ENCODE data around the gene VASH2.

VASH2 gene

GRCh38 chr1:212977781-212978645 is 27.7 kb downstream of the VASH2 start:
- in situ Hi-C loops (cut with MboI; ENCODE audit: low sequenced_read_pairs), result loop anchor here (25.0 kb wide), 2 partner anchors 166 to 516 kb away; no protein-coding TSS in a partner anchor

- in situ Hi-C loops (cut with MboI; ENCODE audit: low sequenced_read_pairs), result loop anchor here (25.0 kb wide), 2 partner anchors 167 to 517 kb away; no protein-coding TSS in a partner anchor
These were observed 29.2 kb downstream of the VASH2 start for GRCh38 chr1:212979340-212980122.

GRCh38 chr1:212980123-212980785 is 29.9 kb downstream of the VASH2 start:
- in situ Hi-C loops (cut with MboI; ENCODE audit: low sequenced_read_pairs), result loop anchor here (25.0 kb wide), 2 partner anchors 168 to 518 kb away; no protein-coding TSS in a partner anchor

GRCh38 chr1:212981025-212981495 is 30.7 kb downstream of the VASH2 start:
- in situ Hi-C loops (cut with MboI; ENCODE audit: low sequenced_read_pairs), result loop anchor here (25.0 kb wide), 2 partner anchors 169 to 519 kb away; no protein-coding TSS in a partner anchor

GRCh38 chr1:212981571-212982328 is 31.4 kb downstream of the VASH2 start:
- in situ Hi-C loops (cut with MboI; ENCODE audit: low sequenced_read_pairs), result loop anchor here (25.0 kb wide), 2 partner anchors 169 to 519 kb away; no protein-coding TSS in a partner anchor

GRCh38 chr1:212982430-212983152 is 32.2 kb downstream of the VASH2 start:
- in situ Hi-C loops (cut with MboI; ENCODE audit: low sequenced_read_pairs), result loop anchor here (25.0 kb wide), 2 partner anchors 170 to 520 kb away; no protein-coding TSS in a partner anchor

- in situ Hi-C loops (cut with MboI; ENCODE audit: low sequenced_read_pairs), result loop anchor here (25.0 kb wide), 2 partner anchors 171 to 521 kb away; no protein-coding TSS in a partner anchor
These were observed 33.1 kb downstream of the VASH2 start for GRCh38 chr1:212983482-212983881.

- in situ Hi-C loops (cut with MboI; ENCODE audit: low sequenced_read_pairs), result loop anchor here (25.0 kb wide), 2 partner anchors 172 to 522 kb away; no protein-coding TSS in a partner anchor
These were observed 34.4 kb downstream of the VASH2 start for GRCh38 chr1:212984522-212985291.

- in situ Hi-C loops (cut with MboI; ENCODE audit: low sequenced_read_pairs), result loop anchor here (25.0 kb wide), 2 partner anchors 174 to 524 kb away; no protein-coding TSS in a partner anchor
These were observed 36.2 kb downstream of the VASH2 start for GRCh38 chr1:212986551-212986950.

- in situ Hi-C loops (cut with MboI; ENCODE audit: low sequenced_read_pairs), result loop anchor here (25.0 kb wide), 2 partner anchors 176 to 526 kb away; no protein-coding TSS in a partner anchor
These were observed 37.5 kb downstream of the VASH2 start for GRCh38 chr1:212987702-212988322.

- in situ Hi-C loops (cut with MboI; ENCODE audit: low sequenced_read_pairs), result loop anchor here (25.0 kb wide), 2 partner anchors 178 to 528 kb away; no protein-coding TSS in a partner anchor
These were observed 39.9 kb downstream of the VASH2 start for GRCh38 chr1:212990276-212990675.

- in situ Hi-C loops (cut with MboI; ENCODE audit: low sequenced_read_pairs), result loop anchor here (25.0 kb wide), 2 partner anchors 182 to 532 kb away; no protein-coding TSS in a partner anchor
These were observed 43.6 kb downstream of the VASH2 start for GRCh38 chr1:212993960-212994359.

- in situ Hi-C loops (cut with MboI; ENCODE audit: low sequenced_read_pairs), result loop anchor here (25.0 kb wide), 2 partner anchors 183 to 533 kb away; no protein-coding TSS in a partner anchor
These were observed 44.6 kb downstream of the VASH2 start for GRCh38 chr1:212994926-212995325.

- in situ Hi-C loops (cut with MboI; ENCODE audit: low sequenced_read_pairs), result no loop called here
These were observed 52.9 kb downstream of the VASH2 start for GRCh38 chr1:213003256-213003655.

GRCh38 chr1:213008564-213008963 is 58.2 kb downstream of the VASH2 start:
- in situ Hi-C loops (cut with MboI; ENCODE audit: low sequenced_read_pairs), result no loop called here

- in situ Hi-C loops (cut with MboI; ENCODE audit: low sequenced_read_pairs), result no loop called here
These were observed 64.3 kb downstream of the VASH2 start for GRCh38 chr1:213014642-213015041.
